Heart left ventricle (tissue), 13 donors: Measurements from ENCODE around the gene MKNK1.

Experiments used
- POLR2A ChIP-seq, 2 donors: fragments of 450-650 bp; IDR thresholded peaks; one replicate each; pipeline ENCODE4 v1.6.1; 2017; ENCODE audit warnings: antibody characterized with exemption in 2 of 2, mild to moderate bottlenecking in 2 of 2, moderate library complexity in 2 of 2
- TF ChIP-seq, protein P1 (sequence below), 12 donors: fragments of 200-600 bp; sonication (generic) in 4 of 12; IDR thresholded peaks; one replicate each; pipeline versions ENCODE4 v1.5.0 to v1.8.0; 2018 to 2022; ENCODE audit warnings: antibody characterized with exemption in 12 of 12, mild to moderate bottlenecking in 5 of 12
- donor health status: ischemic (EF 13 %, LVEDD 7.1; RV severe dilation, severe dysfunction).
- donor health status: DM: no; HTN: yes; CAD: no.
- donor health status: DM: no; HTN: no; CAD: no.
- donor health status: ischemic (EF 25% LVEDD 6.9; RV normal size, moderate dysfunction).
- donor health status: ischemic (EF 25% LVEDD 5.7; RV mildly dilated, moderate dysfunction).
- donor health status: ischemic (EF 35%, LVEDD 5.7; RV mildly dilated, moderate dysfunction).
- donor health status: nonischemic (EF 11% LVEDD 7.7; RV severe dilation, severe dysfunction).
- donor health status: DM: yes; HTN: yes; CAD: no.
- donor health status: PGD.
- donor health status: ischemic (EF 29% LVEDD 5.4; RV normal size, mild dysfunction).
- donor health status: nonischemic (EF 23%, LVEDD 6.1; RV moderate dilation, normal function).

DNA sequence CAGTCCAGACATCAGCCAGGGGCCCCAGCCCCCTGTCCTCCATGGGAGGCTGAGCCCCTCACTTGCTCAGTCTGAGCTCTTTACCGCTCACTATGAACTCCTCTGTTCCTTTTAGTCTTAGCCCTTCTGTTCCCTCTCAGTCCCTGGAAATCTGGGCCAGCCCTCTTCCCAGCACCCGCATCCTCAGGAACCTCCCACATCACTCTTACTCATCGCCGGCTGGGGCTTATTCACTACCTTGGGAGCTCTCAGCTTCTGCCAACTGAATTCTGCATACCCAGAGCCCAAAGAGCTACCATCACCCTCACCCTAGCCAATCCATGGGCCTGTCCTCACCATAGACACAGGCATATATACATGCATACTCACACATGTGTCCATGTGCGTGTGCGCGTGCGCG, 64.1 kb downstream of the MKNK1 start:
- TF ChIP-seq, protein P1, sequence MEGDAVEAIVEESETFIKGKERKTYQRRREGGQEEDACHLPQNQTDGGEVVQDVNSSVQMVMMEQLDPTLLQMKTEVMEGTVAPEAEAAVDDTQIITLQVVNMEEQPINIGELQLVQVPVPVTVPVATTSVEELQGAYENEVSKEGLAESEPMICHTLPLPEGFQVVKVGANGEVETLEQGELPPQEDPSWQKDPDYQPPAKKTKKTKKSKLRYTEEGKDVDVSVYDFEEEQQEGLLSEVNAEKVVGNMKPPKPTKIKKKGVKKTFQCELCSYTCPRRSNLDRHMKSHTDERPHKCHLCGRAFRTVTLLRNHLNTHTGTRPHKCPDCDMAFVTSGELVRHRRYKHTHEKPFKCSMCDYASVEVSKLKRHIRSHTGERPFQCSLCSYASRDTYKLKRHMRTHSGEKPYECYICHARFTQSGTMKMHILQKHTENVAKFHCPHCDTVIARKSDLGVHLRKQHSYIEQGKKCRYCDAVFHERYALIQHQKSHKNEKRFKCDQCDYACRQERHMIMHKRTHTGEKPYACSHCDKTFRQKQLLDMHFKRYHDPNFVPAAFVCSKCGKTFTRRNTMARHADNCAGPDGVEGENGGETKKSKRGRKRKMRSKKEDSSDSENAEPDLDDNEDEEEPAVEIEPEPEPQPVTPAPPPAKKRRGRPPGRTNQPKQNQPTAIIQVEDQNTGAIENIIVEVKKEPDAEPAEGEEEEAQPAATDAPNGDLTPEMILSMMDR (IDR thresholded peaks at IDR 0.05) = no peak
- no peak for TF ChIP-seq POLR2A (IDR thresholded peaks at IDR 0.05)
